GM18873 (cell line): ENCODE data around the gene NFXL1.
A peak's percentile ranks its signal among the peaks of the same experiment; 100 is the strongest.

Experiments used
- ATAC-seq: cut with Tn5 transposase; IDR thresholded peaks from one replicate; pipeline ENCODE4 v1.9.1; 2021; ENCODE audit warnings: mild to moderate bottlenecking, moderate library complexity, moderate number of reproducible peaks; ENCODE audit not compliant: unreplicated experiment, low FRiP score

The NFXL1 gene

GRCh38 chr4:47899639-47900038 lies 14.7 kb downstream of the NFXL1 start:
- ATAC-seq: no peak

GRCh38 chr4:47891928-47892327 lies 22.5 kb downstream of the NFXL1 start:
- ATAC-seq: no peak

- ATAC-seq: no peak
Measured at GRCh38 chr4:47882228-47882627, 32.2 kb downstream of the NFXL1 start.

- ATAC-seq: no peak
Measured at GRCh38 chr4:47879458-47879857, 34.9 kb downstream of the NFXL1 start.

- ATAC-seq: no peak
Measured at GRCh38 chr4:47876784-47877546, 37.4 kb downstream of the NFXL1 start.

GRCh38 chr4:47876310-47876709 lies 38.1 kb downstream of the NFXL1 start:
- ATAC-seq: no peak

DNA sequence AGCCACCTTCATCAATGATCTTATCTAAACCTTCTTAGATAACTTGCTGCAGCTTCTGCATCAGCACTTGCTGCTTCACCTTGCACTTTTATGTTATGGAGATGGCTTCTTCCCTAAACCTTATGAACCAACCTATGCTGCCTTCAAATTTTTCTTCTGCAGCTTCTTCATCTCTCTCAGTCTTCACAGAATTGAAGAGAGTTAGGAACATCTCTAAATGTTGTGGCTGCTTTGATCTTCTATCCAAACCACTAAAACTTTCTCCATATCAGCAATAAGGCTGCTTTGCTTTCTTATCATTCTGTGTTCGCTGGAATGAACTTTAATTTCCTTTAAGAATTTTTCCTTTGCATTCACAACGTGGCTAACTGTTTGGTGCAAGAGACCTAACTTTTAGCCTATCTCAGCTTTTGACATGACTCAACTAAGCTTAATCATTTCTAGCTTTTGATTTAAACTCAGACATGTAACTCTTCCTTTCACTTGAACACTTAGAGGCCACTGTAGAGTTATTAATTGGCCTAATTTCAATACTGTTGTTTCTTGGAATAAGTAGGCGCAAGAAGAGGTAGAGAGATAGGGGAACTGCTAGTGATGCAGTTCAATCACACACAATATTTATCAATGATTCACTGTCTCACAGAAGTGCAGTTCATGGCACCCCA lies 40.4 kb downstream of the NFXL1 start:
- ATAC-seq: no peak

DNA sequence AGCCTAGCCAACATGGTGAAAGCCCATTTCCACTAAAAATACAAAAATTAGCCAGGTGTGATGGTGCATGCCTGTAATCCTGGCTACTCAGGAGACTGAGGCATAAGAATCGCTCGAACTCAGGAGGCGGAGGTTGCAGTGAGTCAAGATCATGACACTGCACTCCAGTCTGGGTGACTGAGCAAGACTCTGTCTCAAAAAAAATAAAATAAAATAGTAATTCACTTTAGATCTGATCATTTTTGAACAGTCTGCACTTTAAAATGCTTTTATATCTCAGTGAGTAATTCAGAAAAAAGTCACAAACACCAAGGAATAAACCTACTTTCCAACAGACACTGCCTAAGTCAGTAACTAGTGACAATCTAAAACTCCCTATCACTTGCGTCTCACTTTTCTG lies 50.9 kb downstream of the NFXL1 start:
- no peak for ATAC-seq

- ATAC-seq: no peak
Measured at GRCh38 chr4:47862297-47862696, 52.1 kb downstream of the NFXL1 start.

DNA sequence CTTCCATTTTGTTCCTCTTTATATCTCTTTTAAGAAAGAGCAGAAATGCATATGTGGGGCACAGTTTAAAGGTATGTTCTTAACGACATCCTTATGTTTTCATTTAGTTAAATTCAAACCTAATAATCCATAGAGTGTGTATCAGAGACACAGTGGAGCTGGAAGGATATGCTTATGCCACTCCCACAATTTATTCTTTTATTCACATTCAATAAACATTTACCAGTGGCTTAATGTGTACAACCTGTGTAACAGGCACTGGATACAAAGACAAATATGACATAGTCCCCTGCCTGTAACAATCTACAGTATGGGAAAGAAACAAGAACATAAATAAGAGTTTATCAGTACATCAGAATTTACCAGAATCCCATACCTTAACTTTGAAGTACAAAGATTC lies 54.1 kb downstream of the NFXL1 start:
- no peak for ATAC-seq

GRCh38 chr4:47858006-47858405 lies 56.4 kb downstream of the NFXL1 start:
- no peak for ATAC-seq

DNA sequence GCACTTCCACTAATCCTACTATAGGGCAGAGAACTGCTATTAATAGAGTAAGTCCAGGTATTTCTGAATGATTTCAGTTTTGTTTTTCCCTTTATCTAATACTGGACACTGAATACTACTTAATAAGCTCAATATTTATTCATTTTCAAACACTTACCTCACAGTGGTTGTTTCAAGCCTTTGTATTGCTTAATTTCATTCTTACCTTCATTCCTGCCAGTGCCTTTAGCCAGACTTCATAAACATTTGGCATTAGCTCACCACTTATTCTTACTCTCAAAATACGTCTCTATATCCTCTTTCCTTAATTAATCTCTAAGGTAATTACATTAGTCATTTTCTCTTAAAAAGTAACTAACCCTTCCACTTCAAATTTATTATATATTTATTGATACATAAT lies 57.7 kb downstream of the NFXL1 start:
- no peak for ATAC-seq

GRCh38 chr4:47855350-47855749 lies 59.0 kb downstream of the NFXL1 start:
- no peak for ATAC-seq

DNA sequence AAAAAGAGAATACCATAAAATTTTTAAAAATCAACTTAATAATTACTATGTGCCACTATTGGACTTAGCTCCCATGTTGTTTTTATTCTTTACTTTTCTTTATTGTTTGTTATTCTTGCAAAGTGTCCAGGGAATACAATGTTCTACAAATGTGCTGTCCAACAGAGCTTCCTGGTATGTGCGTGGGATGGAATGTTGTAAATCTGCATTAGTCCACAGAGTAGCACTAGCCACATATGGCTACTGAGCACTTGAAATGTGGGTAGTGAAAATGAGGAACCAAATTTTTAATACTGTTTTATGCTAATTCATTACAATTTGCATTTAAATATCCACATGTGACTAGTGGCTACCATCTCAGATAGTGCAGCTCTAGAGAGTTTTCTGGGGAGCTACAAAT lies 62.2 kb downstream of the NFXL1 start:
- no peak for ATAC-seq

DNA sequence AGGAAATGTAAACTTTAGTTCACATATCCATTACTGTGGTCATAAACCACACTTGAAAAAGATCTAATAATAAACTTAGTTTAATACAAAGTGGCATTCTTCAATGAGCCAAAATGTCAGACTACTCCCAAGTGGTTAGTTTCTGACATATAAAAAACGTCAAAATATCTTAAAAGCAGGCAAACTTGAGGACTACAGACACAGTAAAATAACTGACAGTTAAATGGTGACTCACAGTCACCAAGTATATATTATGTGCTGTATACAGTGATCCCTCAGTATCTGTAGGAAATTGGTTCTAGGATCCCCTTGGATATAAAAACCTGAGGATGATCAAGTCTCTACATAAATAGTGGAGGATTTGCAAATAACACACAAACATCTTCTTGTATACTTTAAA lies 64.9 kb downstream of the NFXL1 start:
- ATAC-seq: no peak

GRCh38 chr4:47848041-47848440 lies 66.3 kb downstream of the NFXL1 start:
- ATAC-seq: no peak

DNA sequence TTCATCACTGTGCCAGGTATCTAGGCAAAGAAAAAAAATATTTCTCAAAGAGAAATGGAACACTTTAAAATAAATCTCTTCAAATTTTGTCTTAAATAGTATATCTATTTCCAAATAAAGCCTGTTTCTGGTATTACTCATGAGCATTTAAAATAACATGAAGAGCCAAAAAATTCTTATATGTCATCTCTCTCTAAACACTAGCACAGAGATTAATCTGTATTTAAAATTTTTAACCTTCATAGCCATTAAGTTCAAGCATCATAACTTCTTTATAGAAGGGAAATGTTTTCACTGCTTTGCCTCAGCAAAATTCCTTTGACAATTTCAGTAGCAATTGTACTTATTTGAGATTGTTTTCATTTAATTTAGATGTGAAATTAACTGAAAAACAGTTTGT lies 71.4 kb downstream of the NFXL1 start:
- no peak for ATAC-seq

DNA sequence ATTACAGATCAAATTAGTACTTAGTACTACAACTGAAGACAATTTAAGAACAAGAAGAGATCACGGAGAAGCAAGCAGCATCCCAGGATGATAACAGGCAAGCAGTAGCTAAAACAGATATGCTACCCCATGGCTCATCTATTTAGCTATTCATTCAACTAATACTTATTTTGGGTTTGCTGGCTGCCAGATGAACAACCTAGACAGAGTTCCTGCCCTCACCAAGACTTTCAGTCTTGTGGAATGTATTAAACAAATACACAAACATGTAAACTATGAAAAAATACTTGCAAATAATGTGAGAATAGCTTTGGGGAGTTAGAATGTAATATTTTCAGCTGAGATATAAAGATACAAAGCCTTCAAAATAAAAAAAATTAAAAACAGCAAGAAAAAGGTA lies 74.1 kb downstream of the NFXL1 start:
- ATAC-seq: no peak

DNA sequence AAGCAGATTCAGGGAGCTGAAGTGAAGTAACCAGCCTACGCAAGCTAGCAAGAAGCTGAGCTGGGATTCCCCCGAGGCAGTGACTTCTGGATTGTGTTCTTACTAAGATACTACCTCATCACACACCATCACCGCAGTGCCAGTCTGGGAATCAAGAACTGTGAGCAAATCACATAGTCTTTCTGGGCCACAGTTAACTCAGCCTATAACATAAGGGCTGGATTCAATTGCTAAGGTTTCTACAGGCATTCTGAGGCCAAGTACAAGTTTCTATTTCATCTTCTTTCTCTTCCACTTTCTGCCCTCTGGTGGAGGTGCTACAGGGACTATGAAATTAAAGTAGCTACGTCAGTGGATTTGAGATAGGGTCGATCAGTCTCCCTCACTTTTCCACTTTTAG lies 75.1 kb downstream of the NFXL1 start:
- ATAC-seq: peak; percentile 55

- ATAC-seq: no peak
Measured at GRCh38 chr4:47838445-47838844, 75.9 kb downstream of the NFXL1 start.

- ATAC-seq: no peak
Measured at GRCh38 chr4:47837908-47838294, 76.5 kb downstream of the NFXL1 start, which contains the start of gene CORIN. Gene CORIN (minus strand): TSS chr4:47838067. CDS start chr4:47837949, 118 bp downstream.
